ENCODE data around the gene HDAC9. TPM values are rescaled to one million over a fixed set of nuclear protein-coding genes. Genes with fewer than 3 reads are reported as not detected.

Gene HDAC9
- total and polyA plus RNA-seq, 2 of the 13 experiments (the other 11 are each of a cell fraction or from before 2014, with no cell fraction given), result 0.05 to 0.07 TPM

Small RNA genes lying within 50 kb of the gene (small RNA-seq; reads per million reads assigned to genes)
- gene RN7SKP266 (ENCODE audit: insufficient read depth in 2 of 3, insufficient read length in 3 of 3, low read depth in 2 of 3, low replicate concordance in 1 of 3), result 0 reads per million in 3 experiments
